Tibial nerve (tissue), 3 donors: Measurements from ENCODE around the gene STOM.

Experiments
- POLR2A ChIP-seq, 2 donors: fragments of 450-650 bp; IDR thresholded peaks; one replicate each; pipeline ENCODE4 v1.6.1; 2017; ENCODE audit warnings: antibody characterized with exemption in 2 of 2, mild to moderate bottlenecking in 2 of 2, moderate library complexity in 2 of 2
- TF ChIP-seq, protein P1 (sequence below), 5 experiments: fragments of 200-600 bp in 3 of 5; fragments of 450-650 bp in 2 of 5; sonication (generic) in 3 of 5; IDR thresholded peaks; one replicate each; pipeline ENCODE4 v1.5.1; 2016 to 2019; ENCODE audit warnings: antibody characterized with exemption in 5 of 5, mild to moderate bottlenecking in 3 of 5, moderate library complexity in 2 of 5

DNA sequence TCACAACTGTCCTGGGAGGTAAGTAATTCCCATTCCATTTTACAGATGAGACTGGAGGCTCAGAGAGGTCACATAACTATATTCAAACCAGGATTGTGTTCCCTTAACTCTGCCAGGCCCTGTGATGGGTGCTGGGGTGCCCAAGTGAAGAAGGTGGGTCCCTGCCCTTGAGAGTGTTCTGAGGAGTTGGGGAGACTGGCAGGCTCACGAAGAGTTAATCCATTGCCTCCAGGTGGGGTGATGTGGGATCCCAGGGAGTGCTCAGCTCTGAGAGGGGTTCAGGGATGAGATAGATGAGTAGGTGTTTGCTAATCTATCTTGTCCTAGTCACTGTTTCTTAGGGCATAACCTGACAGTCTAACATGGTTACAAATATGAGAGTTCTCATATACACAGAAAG, 65.3 kb downstream of the STOM start:
- TF ChIP-seq, protein P1, sequence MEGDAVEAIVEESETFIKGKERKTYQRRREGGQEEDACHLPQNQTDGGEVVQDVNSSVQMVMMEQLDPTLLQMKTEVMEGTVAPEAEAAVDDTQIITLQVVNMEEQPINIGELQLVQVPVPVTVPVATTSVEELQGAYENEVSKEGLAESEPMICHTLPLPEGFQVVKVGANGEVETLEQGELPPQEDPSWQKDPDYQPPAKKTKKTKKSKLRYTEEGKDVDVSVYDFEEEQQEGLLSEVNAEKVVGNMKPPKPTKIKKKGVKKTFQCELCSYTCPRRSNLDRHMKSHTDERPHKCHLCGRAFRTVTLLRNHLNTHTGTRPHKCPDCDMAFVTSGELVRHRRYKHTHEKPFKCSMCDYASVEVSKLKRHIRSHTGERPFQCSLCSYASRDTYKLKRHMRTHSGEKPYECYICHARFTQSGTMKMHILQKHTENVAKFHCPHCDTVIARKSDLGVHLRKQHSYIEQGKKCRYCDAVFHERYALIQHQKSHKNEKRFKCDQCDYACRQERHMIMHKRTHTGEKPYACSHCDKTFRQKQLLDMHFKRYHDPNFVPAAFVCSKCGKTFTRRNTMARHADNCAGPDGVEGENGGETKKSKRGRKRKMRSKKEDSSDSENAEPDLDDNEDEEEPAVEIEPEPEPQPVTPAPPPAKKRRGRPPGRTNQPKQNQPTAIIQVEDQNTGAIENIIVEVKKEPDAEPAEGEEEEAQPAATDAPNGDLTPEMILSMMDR (IDR thresholded peaks at IDR 0.05), result no peak
- no peak for TF ChIP-seq POLR2A (IDR thresholded peaks at IDR 0.05)
